Stimulated activated effector memory CD8-positive, alpha-beta T cell treated with anti-CD3 and anti-CD28 coated beads, Interleukin-12 subunit alpha, Interleukin-12 subunit beta, amount 100 ng/mL, for 72 hours (primary cell): ENCODE measurements around the gene SLC8A2.
"Not testable (repeated sequence)": the region's sequence is repeated elsewhere in the genome, so short reads cannot be mapped to it uniquely, and the experiment has no call there.

Source experiments
- ATAC-seq: fragments of 150-1000 bp; cut with Tn5 transposase; 2 replicates; pipeline ENCODE4 v1.10.0; 2021
- DNase-seq, 2 donors: peaks; one replicate each; pipeline ENCODE4 v3.0.0; 2021 to 2022; ENCODE audit warnings: low spot score in 2 of 2
- H3K27ac Mint-ChIP-seq: one replicate; pipeline ENCODE4 v1.8.0; 2022; ENCODE audit warnings: mild to moderate bottlenecking, mixed read lengths
- H3K36me3 Mint-ChIP-seq: one replicate; pipeline ENCODE4 v1.8.0; 2022; ENCODE audit warnings: mild to moderate bottlenecking, mixed read lengths
- H3K4me1 Mint-ChIP-seq: one replicate; pipeline ENCODE4 v1.8.0; 2022; ENCODE audit warnings: mixed read lengths
- H3K4me3 Mint-ChIP-seq: one replicate; pipeline ENCODE4 v1.8.0; 2022; ENCODE audit warnings: mild to moderate bottlenecking, mixed read lengths
- H3K9me3 Mint-ChIP-seq: one replicate; pipeline ENCODE4 v1.8.0; 2022; ENCODE audit warnings: mixed read lengths

The SLC8A2 gene

DNA sequence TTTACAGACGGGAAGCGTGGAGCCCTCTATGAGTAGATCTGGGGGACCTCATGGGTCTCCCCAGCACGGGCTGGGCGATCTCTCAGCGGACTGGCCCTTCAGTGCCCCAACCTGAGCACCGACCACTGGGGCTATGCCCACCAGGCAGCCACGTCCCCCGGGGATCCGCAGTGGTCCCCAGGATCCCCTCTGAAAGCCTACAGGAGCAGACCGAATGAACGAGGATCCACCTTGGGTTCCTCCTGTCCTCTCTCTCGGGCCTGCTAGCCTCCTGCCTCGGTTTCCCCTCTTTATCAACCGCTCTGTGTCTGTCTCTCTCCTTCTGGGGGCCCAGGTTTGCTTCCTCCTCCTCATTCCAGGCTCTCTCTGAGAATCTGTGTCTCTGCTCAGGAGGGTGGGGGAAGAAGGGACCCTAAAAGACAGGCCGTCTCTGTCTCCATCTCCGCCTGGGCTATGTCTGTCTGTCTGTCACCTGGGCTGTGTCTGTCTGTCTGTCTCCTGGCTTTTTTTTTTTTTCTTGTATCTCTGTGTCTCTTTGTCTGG lies 50.4 kb downstream of the SLC8A2 start:
- Mint-ChIP-seq H3K4me1 (peaks cover 56% of the 10 kb centered on the region), H3K9me3 (no peaks in the 10 kb centered on the region), H3K4me3 (peak overlapping the region; percentile 16), H3K27ac (no peak overlapping the region), H3K36me3 (no peaks in the 10 kb centered on the region)
- DNase-seq = no peak
- no peak for ATAC-seq

- peaks cover 56% of the 10 kb centered on the region for H3K4me1 Mint-ChIP-seq
Observed at GRCh38 chr19:47419789-47420188, 51.9 kb downstream of the SLC8A2 start.

DNA sequence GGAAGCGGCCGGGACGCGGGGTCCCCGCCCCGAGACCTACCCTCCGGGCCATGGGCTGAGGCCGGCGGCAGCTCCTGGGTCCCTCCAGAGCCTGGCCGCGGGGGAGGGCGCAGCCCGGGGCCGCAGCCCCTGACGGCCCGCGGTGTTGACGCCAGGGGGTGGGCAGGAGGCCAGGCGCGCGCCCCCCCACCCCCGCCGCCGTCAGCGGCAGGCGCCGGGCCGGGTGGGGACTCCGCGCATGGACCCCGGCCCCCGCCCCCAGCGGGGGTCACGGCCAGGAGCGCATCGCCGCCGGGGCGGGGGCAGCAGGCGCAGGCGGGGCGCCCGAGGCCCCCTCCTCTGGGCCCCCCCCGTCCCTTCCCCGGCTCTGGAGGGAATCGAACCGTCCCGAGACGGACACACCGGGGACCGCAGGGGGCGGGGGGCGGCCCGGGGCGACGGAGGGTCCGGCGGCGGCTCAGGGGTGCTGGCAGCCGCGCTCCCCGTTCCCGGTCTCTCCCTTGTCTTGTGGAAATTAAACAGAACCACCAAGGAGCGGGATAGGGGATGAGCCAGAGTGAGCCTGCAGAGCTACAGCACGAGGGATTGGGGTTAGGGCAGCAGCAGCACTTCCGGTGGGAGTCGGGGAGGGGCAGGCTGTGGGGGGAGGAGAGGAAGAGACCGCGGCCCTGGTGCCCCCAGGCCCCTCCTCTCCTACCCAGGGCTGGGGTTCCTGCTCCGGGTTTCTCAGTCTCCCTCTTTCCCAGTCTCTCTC lies 52.5 kb downstream of the SLC8A2 start, which contains the start of gene MEIS3:
TSS of gene MEIS3 (minus strand) at position 498 of the 754 bp plus-strand sequence. CDS start at position 52, 446 bp downstream.
- Mint-ChIP-seq H3K4me1 (peaks cover 56% of the 10 kb centered on the region), H3K9me3 (no peaks in the 10 kb centered on the region), H3K27ac (no peak within 1 kb of the TSS), H3K4me3 (peak within 1 kb of the TSS; percentile 48), H3K36me3 (peaks cover 2% of the 10 kb centered on the region)
- ATAC-seq (no peak), DNase-seq (no peak)

More at GRCh38 chr19:47419789-47420188, 51.9 kb downstream of the SLC8A2 start:
- ATAC-seq = no peak
- no peak overlapping the region for H3K4me3 Mint-ChIP-seq
- DNase-seq = no peak
- H3K9me3 Mint-ChIP-seq = no peaks in the 10 kb centered on the region
- no peaks in the 10 kb centered on the region for H3K36me3 Mint-ChIP-seq
- H3K27ac Mint-ChIP-seq = no peak overlapping the region

DNA sequence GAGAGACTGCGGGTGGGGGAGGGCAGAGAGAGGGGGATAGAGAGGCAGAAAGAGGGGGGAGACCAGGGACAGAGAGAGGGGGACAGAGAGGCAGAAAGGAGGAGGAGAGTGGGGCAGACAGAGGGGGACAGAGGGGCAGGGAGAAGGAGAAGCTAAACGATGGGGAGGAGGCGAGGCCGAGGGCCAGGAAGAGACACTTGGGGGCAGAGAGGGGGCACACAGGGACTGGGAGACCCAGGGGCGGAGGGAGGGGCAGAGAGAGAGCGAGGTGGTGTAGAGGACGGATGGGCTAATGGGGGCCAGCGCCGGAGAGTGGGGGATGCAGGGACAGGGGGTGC lies 53.0 kb downstream of the SLC8A2 start:
- Mint-ChIP-seq H3K4me1 (peaks cover 56% of the 10 kb centered on the region), H3K9me3 (no peaks in the 10 kb centered on the region), H3K4me3 (peak overlapping the region; percentile 48), H3K36me3 (peaks cover 6% of the 10 kb centered on the region), H3K27ac (no peak overlapping the region)
- ATAC-seq = no peak
- no peak for DNase-seq

DNA sequence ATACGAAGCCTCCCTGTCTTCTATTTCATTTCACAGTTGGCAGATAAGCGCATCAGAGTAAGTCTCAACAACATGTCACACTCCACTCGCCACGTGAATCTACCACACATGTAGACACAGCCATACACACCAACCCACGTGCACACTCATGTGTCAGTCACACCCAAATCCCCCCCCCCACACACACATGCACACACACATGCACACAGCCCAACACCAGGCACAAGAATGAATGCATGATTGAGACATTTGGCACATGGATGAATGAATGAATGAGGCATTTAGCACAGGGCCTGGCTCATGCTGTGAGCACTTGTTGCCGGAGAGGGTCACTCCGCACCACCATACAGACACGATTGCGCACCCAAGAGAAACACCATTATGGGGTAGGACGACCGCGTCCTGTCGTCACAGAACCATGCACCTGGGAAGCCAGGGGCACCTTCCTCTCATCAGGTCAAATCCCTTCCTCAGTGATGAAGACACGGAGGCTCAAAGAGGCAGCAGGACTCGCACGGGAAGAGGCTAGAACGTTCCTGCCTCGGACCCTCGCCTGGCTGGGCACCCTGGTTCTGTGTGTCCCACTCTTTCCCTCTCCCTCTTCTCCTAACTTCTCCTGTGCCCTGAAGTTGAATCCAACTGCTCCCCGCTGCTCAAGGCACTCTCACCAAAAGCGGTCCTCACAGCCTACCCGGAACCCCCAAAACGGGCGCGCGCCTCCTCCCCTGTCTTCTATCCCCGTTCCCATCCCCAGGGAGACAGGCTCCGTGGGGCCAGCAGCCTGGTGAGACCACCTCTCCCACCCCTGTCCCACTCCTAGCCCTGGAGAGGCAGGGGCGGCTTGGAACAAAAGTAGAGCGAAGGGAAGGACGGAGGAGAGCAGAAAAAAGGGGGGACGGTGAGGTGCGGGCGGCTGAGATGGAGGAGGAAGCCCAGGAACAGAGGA lies 53.7 kb downstream of the SLC8A2 start:
- no peaks in the 10 kb centered on the region for H3K9me3 Mint-ChIP-seq
- peak overlapping the region; percentile 48 for H3K4me3 Mint-ChIP-seq
- H3K27ac Mint-ChIP-seq = no peak overlapping the region
- peak; percentile 28 for ATAC-seq
- peaks cover 6% of the 10 kb centered on the region for H3K36me3 Mint-ChIP-seq
- peaks cover 53% of the 10 kb centered on the region for H3K4me1 Mint-ChIP-seq
- no peak for DNase-seq

DNA sequence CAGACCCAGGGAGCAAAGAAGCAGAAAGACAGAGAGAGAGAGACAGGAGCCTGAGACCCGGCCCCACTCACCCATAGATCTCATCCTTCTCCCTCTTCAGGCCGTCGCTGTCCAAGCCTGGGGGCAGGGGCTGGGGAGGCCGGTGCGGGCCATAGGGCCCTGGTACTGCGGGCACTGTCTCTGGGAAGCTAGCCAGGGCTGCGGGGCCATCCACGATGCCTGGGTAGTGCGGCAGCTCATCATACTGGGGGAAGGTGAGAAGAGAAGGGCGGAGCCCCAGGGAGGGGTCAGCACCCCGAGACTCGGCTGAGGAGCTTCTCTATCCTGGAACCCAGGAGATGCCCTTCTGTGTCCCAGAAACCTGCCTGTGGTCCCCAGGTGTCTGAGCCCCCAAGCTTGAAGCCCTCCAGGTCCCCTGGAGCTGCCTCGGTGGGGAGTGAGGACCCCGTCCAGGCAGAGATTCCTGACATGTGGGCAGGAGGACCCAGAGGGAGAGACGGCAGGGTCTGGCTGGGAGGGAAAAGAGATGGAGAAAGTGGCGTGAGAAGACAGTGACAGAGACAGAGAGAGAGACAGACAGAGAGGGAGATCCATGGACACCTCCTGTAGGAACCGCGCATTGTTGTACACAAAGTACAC lies 54.5 kb downstream of the SLC8A2 start:
- H3K27ac Mint-ChIP-seq = no peak overlapping the region
- H3K4me3 Mint-ChIP-seq = peak overlapping the region; percentile 48
- no peaks in the 10 kb centered on the region for H3K9me3 Mint-ChIP-seq
- peaks cover 6% of the 10 kb centered on the region for H3K36me3 Mint-ChIP-seq
- ATAC-seq = peak; percentile 6
- peaks cover 45% of the 10 kb centered on the region for H3K4me1 Mint-ChIP-seq
- DNase-seq = no peak

- no peak for DNase-seq
- Mint-ChIP-seq H3K36me3 (peaks cover 6% of the 10 kb centered on the region), H3K9me3 (no peaks in the 10 kb centered on the region), H3K4me1 (peaks cover 39% of the 10 kb centered on the region), H3K27ac (no peak overlapping the region), H3K4me3 (no peak overlapping the region)
- ATAC-seq = no peak
Observed at GRCh38 chr19:47416643-47416985, 55.1 kb downstream of the SLC8A2 start.

DNA sequence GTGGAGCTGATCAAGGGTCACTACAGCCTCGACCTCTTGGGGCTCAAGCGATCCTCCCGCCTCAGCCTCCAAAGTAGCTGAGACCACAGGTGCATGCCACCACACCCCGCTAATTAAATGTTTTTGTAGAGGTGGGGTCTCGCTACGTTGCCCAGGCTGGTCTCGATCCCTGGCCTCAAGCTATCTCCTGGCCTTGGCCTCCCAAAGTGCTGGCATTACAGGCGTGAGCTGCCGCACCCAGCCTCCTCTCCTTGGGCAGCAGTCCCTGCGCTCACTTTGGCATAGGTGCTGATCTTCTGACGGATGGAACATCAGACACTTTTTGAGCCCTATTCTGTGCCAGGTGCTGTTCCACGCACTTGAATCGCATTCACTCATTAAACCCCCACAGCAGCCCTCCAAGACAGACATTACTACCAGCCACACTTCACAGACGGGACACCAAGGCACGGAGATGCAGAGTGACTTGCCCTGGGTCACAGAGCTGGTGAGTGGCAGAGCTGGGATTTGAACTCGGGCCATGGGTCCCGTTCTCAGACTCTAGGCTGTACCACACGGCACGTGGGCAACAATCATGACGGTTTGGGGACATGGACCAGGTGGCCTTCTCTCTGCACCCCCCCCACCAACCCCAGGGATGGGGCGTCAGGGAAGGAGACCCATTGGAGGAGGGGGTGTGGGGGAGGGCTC lies 55.6 kb downstream of the SLC8A2 start:
- Mint-ChIP-seq H3K4me3 (no peak overlapping the region), H3K27ac (no peak overlapping the region), H3K36me3 (peaks cover 6% of the 10 kb centered on the region), H3K4me1 (peaks cover 34% of the 10 kb centered on the region), H3K9me3 (no peaks in the 10 kb centered on the region)
- DNase-seq (no peak), ATAC-seq (no peak)

DNA sequence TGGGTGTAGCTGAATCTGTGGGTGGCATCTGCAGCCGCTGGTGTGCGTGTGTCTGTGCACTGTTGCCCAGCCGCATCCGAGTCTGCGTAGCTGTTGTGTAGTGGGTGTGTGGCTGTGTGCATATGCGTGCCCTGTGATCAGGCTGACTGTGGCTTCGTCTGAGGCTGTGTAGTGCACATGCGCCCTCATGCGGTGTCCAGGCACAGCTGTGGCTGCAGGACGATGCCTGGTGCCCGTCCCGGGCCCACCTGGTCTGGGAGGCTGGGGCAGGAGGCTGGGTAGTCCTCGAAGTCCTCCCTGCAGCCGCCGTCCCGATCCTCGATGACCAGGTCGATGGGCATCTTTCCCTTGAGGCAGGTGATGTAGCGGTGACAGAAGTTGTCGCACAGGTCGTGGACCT lies 57.2 kb downstream of the SLC8A2 start:
- ATAC-seq = no peak

GRCh38 chr19:47413941-47414340 lies 57.8 kb downstream of the SLC8A2 start:
- H3K9me3 Mint-ChIP-seq = no peaks in the 10 kb centered on the region
- ATAC-seq = no peak
- H3K4me1 Mint-ChIP-seq = peaks cover 24% of the 10 kb centered on the region
- H3K4me3 Mint-ChIP-seq = no peak overlapping the region
- H3K36me3 Mint-ChIP-seq = peaks cover 6% of the 10 kb centered on the region
- no peak for DNase-seq
- no peak overlapping the region for H3K27ac Mint-ChIP-seq

More for the DNA sequence above, 57.2 kb downstream of the SLC8A2 start:
- Mint-ChIP-seq H3K9me3 (no peaks in the 10 kb centered on the region), H3K4me1 (peaks cover 24% of the 10 kb centered on the region), H3K4me3 (no peak overlapping the region), H3K27ac (no peak overlapping the region), H3K36me3 (peaks cover 6% of the 10 kb centered on the region)
- no peak for DNase-seq

DNA sequence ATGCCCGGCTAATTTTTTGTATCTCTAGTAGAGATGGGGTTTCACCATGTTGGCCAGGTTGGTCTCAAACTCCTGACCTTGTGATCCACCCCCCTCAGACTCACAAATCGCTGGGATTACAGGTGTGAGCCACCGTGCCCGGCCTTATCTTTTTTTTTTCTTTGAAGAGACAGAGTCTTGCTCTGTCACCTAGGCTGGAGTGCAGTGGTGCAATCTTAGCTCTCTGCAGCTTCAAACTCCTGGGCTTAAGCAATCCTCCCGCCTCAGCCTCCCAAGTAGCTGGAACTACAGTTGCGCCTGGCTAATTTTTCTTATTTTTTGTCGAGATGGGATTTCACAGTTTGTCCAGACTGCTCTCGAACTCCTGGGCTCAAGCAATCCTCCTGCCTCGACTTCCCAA lies 60.0 kb downstream of the SLC8A2 start:
- not testable (repeated sequence) for H3K36me3 Mint-ChIP-seq, H3K4me3 Mint-ChIP-seq, ATAC-seq, H3K4me1 Mint-ChIP-seq, H3K27ac Mint-ChIP-seq, H3K9me3 Mint-ChIP-seq, DNase-seq

DNA sequence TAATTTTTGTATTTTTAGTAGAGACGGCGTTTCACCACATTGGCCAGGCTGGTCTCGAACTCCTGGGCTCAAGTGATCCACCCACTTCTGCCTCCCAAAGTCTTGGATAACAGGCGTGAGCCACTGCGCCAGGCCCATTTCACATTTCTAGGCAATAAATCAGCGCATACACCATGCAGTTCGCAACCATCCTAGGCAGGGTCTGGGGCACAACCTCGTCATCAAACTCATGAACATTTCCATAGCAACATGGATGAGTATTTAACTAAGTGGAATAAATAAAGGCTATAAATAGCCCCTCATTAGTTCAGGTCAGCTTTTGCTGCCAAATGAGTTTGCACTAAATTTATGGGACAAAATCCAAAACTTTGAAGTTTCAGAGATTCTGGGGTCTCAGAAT lies 60.6 kb downstream of the SLC8A2 start:
- no peak for DNase-seq

GRCh38 chr19:47408156-47408938 lies 63.3 kb downstream of the SLC8A2 start:
- no peaks in the 10 kb centered on the region for H3K9me3 Mint-ChIP-seq
- no peak for DNase-seq
- ATAC-seq = no peak
- peaks cover 7% of the 10 kb centered on the region for H3K4me1 Mint-ChIP-seq
- no peak overlapping the region for H3K4me3 Mint-ChIP-seq
- no peaks in the 10 kb centered on the region for H3K36me3 Mint-ChIP-seq
- no peak overlapping the region for H3K27ac Mint-ChIP-seq

More for the DNA sequence above, 60.6 kb downstream of the SLC8A2 start:
- Mint-ChIP-seq H3K36me3 (peaks cover 6% of the 10 kb centered on the region), H3K27ac (no peak overlapping the region), H3K4me1 (peaks cover 4% of the 10 kb centered on the region), H3K4me3 (no peak overlapping the region), H3K9me3 (no peaks in the 10 kb centered on the region)
- ATAC-seq = no peak

DNA sequence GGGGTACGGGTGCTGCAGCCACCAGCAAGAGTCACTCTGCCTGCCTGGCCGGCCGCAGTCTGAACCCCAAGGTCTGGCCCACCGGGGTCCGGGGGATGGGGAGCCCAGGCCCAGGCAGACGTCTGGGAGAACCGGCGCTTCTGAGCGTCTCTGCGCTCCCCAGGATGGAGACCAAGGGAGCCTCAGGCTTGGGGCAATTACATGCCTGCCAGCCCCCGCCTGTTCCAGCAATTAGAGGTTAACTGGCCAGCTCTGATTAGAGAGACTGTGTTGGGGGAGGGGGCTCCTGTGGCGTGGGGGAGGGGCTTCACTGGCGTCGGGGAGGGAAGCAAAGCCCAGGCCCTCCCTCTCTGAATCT lies 64.3 kb downstream of the SLC8A2 start:
- Mint-ChIP-seq H3K27ac (no peak overlapping the region), H3K4me1 (peaks cover 7% of the 10 kb centered on the region), H3K36me3 (no peaks in the 10 kb centered on the region), H3K4me3 (no peak overlapping the region), H3K9me3 (no peaks in the 10 kb centered on the region)
- ATAC-seq (no peak), DNase-seq (no peak)
